ENCODE results near the gene ODAD4.
A peak's percentile ranks its signal among the peaks of the same experiment; 100 is the strongest.

ODAD4 gene

GRCh38 chr17:41942626-41943373 is 12.4 kb downstream of the ODAD4 start:
- DNase-seq: no peak

DNA sequence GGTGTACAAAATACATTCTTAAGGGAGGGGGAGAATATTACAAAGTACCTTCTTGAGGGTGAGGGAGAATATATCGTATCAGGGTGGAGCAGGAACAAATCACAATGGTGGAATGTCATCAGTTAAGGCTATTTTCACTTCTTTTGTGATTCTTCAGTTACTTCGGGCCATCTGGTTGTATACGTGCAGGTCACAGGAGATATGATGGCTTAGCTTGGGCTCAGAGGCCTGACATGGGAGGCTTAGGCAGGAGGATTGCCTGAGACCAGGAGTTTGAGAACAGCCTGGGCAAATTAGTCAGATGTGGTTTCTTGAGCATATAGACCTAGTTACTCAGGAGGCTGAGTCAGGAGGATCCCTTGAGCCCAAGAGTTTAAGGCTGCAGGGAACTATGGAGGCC is 13.1 kb downstream of the ODAD4 start:
- no peak for DNase-seq

DNA sequence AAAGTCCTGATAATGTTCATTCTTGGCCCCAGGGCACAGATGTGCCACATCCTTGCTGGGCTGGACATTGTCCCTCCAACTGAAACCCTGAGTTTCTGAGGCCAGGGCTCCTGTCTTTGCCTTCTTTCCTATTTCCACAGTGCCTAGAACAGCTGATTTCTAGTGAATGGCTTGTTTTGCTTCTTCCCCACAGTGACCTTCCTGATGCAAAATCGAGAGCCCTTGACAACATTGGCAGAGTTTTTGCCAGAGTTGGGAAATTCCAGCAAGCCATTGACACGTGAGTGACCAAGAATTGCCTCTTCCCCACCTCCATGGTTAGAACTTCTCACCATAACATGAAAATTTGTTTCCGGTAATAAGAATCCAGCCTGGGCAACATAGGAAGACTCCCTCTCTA is 14.5 kb downstream of the ODAD4 start:
- no peak for DNase-seq

- DNase-seq: no peak
These were observed 18.5 kb downstream of the ODAD4 start for GRCh38 chr17:41948762-41949460.

- DNase-seq: no peak
These were observed 26.1 kb downstream of the ODAD4 start for GRCh38 chr17:41956522-41956921.

DNA sequence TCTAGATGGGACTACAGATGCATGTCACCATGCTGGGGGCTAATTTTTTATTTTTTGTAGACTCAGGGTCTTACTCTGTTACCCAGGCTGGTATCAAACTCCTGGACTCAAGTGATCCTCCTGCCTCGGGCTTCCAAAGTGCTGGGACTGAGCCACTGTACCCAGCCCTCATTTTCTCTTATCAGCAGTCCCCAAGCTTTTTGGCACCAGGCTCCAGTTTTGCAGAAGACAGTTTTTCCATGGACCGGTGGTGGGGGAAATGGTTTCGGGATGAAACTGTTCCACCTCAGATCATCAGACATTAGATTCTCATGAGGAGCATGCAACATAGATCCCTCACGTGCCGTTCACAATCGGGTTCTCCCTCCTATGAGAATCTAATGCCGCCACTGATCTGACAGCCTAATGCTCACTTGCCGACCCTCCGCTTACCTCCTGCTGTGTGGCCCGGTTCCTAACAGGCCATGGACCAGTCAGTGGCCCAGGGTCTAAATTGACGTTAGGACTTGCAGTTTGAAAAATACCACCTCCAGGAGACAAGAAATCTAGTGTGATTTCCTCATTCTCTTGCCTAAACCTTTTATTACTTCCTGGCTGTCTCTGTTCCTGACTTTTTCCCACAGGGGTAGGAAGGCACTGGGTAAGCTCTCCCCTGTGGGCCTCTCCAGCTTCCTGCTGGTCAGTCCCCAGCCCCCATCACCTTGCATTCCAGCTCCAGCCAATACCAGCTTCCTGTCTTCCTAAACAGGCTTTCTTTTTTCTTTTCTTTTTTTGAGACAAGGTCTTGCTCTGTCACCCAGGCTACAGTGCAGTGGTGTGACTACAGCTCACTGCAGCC is 26.8 kb downstream of the ODAD4 start:
- DNase-seq: no peak

- no peak for DNase-seq
These were observed 27.5 kb downstream of the ODAD4 start for GRCh38 chr17:41957869-41958439.

GRCh38 chr17:41959030-41959335 is 28.6 kb downstream of the ODAD4 start:
- DNase-seq: no peak

DNA sequence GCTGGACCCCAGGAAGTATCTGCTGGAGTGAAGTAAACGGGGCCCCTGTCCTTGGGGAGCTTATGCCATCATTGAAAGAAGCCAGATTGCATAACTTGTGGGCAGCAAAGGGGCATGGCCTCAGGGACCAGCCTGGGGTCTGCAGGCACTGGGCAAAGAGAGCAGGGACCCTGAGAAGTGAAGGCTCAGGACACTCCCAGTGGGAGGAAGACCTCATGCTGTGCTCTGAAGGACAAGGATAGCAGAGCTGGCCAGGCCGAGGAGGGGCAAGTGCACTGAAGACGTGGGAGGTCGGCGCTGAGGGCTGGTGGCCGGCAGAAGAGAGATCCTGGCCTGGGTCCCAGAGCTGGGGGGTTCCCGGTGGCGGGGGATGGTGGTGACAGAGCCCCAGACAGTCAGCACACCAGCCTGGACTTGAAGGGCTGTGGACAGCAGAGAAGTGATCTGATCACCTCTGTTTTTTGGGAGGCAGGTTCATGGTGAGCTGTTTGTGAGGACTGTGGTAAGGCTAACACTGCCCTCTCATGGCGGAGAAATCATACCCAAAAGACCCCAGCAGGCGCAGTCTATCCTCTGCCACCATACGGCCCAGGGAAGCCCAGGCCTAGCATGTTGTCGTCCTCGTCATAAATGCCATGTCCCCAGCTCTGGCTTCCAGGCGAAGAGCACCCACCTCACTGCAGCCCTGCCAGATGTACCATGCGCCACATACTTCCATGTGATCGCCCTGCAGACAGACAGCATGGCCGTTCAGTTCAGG is 29.1 kb downstream of the ODAD4 start:
- DNase-seq: no peak

- peak; percentile 72 for DNase-seq
These were observed 31.7 kb downstream of the ODAD4 start for GRCh38 chr17:41962111-41962510.

- peak; percentile 72 for DNase-seq
These were observed 32.5 kb downstream of the ODAD4 start for GRCh38 chr17:41962768-41963434.

DNA sequence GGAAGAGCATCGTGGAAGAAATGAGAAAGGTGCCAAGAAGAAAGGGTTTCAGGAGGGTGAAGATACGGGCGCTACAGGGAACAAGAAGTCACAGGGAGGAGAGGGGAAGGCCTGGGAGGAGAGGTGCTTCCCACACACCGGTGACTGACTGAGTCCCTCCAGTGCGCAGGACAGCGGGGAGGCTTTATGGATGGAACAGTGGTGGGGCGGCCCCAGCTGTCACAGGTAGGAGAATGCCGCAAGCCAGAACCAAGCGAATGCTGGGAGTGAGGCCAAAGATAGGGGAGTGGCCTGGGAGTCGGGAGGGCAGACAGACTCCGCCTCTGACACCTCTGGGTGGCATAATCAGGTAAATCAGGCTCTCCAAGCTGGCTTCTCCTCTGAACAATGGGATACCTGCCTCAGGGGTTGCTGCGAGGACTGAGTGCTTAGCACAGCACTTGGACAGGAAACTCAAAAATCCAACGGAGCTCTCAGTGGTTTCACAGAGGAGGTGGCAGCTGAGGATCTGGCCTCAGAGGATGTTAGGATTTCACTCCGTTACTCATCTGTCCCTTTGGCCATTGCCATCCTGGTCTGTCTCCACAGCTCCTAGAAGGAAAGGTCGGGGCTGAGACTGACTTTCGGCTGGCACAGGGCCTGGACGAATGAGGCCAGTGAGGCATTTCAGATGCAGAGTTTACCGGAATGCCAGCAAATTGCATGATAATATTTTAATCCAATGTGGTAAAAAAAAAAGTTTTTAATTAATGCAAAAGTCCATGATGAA is 35.5 kb downstream of the ODAD4 start:
- DNase-seq: peak; percentile 93

- DNase-seq: peak; percentile 88
These were observed 36.2 kb downstream of the ODAD4 start, which contains the start of gene CNP for GRCh38 chr17:41966463-41967140. CNP (plus strand) TSS chr17:41966795; CDS start chr17:41966885, 90 bp downstream.

DNA sequence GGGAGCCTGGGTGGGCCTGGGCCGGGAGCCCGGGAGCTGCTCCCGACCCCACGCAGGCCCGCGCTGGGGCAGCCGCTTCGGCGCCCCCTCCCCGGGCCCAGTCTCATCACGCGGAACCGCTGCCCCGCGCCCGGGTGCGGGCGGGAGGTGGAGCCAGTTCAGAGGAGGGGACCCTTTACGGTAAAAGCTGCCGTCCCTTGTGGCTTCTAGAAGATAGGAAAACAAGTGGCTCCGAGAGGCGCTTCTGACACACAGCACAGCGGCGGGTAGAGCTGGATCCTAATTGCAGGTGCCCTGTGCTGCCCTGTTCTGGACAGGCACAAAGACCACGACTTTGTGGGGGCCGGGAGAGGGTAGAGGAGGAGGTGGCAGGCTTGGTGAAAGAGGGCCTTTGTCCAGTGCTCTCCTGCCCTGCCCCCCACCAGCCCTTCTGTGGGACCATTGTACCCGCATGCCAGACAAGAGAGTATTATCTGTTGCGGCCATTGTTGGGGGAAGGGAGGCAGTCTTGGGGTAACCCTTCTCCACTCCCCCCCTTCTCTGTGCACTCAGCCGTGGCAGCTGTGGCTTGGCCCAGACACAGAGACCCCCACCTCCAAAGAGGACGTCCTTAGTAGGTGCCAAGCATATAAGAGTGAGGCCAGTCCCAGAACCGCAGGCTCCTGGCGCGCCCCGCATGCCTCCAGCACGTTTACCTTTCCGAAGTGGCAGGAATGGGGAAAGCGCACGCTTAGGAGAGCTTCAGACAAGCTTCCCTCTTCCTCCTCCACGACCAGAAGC is 36.9 kb downstream of the ODAD4 start:
- no peak for DNase-seq

- DNase-seq: no peak
These were observed 37.6 kb downstream of the ODAD4 start for GRCh38 chr17:41967921-41968578.

- no peak for DNase-seq
These were observed 38.3 kb downstream of the ODAD4 start for GRCh38 chr17:41968676-41969075.

DNA sequence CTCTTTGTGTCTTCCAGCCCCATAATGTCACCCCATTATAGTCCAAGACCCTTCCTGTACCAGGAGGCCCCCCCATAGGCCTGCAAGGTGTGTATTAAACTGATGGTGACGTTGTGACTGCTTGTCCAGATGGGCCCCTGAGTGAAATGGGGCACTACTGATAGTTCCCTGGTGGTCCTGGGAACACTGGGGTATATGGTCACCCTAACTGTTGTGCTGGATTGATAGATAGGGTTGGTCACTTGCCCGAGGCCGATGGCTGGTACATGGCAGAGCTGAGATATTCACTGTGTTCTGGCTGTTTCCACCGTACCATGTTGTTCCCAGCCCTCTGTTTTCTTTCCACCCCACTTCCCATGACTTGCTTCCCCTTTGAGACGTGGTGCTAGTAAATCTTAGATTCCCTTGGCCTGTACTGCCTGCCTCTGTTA is 40.5 kb downstream of the ODAD4 start:
- no peak for DNase-seq

- no peak for DNase-seq
These were observed 41.5 kb downstream of the ODAD4 start for GRCh38 chr17:41971721-41972523.

Data from NCI-H2171 (cell line).